RWPE1 (cell line): Measurements from ENCODE around the gene GHRL.

Experiments used
- CTCF ChIA-PET: fragments of 350-600 bp; sonication (Branson Sonifier 250); formaldehyde crosslinking; extraction: SDS; loops from one replicate; lab custom pipeline; 2021; lab: Yijun Ruan, JAX
- POLR2A ChIA-PET: fragments of 400-600 bp; formaldehyde crosslinking; extraction: SDS; loops from one replicate; lab custom pipeline; 2020; ENCODE audit warnings: antibody characterized with exemption; ENCODE audit not compliant: low non-redundant PET; lab: Yijun Ruan, JAX
- DNase-seq: peaks from one replicate; pipeline ENCODE4 v3.0.0; 2012; ENCODE audit warnings: low spot score
- H3K27ac ChIP-seq: fragments of 450-650 bp; 2 replicates; pipeline ENCODE4 v1.5.1; 2017
- TF ChIP-seq, protein P1 (sequence below): fragments of 450-650 bp; conservative IDR thresholded peaks from 2 replicates; pipeline ENCODE4 v1.5.1; 2017; ENCODE audit warnings: low read depth, mild to moderate bottlenecking

GHRL gene

DNA sequence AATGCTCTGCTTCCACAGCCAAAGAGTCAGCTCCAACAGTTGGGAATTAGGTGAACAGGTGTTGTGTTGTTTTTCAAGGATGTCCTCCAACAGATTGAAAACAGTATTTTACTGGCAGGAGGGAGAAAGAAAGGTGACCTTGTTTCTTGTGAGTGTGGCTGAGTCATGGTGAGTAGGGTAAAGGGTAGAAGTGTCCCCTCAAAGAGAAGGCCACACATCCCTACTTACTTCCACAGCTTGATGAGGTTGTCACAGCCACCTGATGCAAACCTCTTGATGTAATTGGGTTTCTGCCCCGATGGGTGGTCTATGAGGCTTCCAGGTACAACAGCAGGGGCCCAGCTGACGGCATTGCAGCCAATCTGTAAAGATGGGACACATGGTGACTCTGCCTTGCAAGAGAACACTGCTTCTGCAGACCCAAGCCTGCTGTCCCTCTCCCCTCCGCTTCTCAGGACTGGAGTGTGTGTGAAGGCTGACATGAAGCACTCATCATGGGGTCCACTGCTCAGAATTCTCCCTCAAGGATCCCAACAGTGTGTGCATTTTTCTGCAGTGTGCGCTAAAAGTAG, 12.7 kb upstream of the GHRL start:
- no peak for DNase-seq
- H3K27ac ChIP-seq, result no peak overlapping the region
- TF ChIP-seq, protein P1, sequence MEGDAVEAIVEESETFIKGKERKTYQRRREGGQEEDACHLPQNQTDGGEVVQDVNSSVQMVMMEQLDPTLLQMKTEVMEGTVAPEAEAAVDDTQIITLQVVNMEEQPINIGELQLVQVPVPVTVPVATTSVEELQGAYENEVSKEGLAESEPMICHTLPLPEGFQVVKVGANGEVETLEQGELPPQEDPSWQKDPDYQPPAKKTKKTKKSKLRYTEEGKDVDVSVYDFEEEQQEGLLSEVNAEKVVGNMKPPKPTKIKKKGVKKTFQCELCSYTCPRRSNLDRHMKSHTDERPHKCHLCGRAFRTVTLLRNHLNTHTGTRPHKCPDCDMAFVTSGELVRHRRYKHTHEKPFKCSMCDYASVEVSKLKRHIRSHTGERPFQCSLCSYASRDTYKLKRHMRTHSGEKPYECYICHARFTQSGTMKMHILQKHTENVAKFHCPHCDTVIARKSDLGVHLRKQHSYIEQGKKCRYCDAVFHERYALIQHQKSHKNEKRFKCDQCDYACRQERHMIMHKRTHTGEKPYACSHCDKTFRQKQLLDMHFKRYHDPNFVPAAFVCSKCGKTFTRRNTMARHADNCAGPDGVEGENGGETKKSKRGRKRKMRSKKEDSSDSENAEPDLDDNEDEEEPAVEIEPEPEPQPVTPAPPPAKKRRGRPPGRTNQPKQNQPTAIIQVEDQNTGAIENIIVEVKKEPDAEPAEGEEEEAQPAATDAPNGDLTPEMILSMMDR, result no peak
- CTCF ChIA-PET, result interaction anchor here (0.6 kb wide), 1 partner anchor 468 kb away, joined by 6 read pairs; no protein-coding TSS in a partner anchor
- POLR2A ChIA-PET, result no interaction called here

DNA sequence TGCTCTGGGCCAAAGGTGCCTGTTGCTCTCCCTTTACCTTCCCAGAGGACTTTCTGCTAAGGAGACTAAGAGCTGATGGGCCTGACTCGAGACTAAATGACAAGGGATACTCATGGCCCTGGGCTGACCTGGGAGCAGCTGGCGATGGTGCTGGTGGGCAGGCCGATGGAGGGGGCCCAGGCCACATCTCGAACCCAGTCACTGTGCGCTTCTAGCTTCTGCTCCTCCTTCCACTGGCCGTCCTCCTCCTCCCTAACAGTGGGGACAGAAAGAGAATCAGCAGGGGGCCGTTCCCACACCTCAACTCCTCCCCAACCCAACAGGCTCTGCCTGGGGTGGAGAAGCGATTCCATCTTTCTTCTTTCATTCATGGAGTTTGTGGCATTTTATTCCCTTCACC, 12.2 kb upstream of the GHRL start:
- DNase-seq, result no peak
- TF ChIP-seq, protein P1, result no peak
- H3K27ac ChIP-seq, result no peak overlapping the region
- ChIA-PET POLR2A (no interaction called here), CTCF (interaction anchor here (0.6 to 0.7 kb wide), 2 partner anchors 468 to 896 kb away, joined by 3 to 6 read pairs; no protein-coding TSS in a partner anchor)

DNA sequence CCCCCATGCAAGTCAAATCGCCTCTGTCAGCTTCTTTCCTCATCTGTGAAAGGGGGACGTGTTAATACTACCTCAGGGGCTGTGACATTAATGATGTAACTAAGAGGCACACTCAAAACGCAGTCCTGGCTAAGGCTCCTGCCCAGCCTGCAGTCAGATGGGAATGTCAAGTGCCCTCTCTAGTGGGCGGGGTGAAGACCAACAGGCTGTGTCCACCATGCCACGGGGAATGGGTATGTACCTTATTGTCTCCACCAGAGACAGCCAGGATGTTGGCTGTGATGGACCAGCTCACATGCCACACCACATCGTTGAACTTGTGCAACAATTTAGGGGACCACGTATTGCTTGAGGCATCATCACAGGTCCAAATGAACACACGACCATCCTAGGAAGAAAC, 11.0 kb upstream of the GHRL start:
- CTCF ChIA-PET, result interaction anchor here (0.7 kb wide), 1 partner anchor 18 kb away, joined by 3 read pairs; no protein-coding TSS in a partner anchor

DNA sequence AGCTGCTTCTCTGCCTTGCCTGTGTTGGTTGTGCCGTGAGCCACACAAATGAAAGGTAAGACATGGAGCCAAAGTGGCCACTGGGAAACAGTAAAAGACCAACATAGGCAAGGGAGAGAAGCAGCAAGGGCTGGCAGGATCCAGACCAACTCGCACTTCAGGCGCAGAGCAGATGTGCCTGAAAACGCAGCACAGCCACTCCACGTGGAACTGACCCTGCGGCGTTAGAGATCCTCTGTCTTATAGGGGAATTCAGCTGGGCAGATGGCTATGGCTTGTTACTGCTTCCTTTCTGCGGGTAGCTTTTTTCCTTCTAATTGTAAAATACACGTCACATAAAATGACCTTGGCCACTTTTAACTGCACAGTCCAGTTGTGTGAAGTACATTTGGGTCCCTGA, 10.4 kb upstream of the GHRL start:
- H3K27ac ChIP-seq, result no peak overlapping the region
- ChIA-PET CTCF (interaction anchor here (0.7 kb wide), 2 partner anchors 19 to 22 kb away, joined by 3 read pairs; no protein-coding TSS in a partner anchor), POLR2A (no interaction called here)
- no peak for DNase-seq
- TF ChIP-seq, protein P1, result no peak

More for the DNA sequence above, 11.0 kb upstream of the GHRL start:
- TF ChIP-seq, protein P1, result no peak
- POLR2A ChIA-PET, result no interaction called here
- no peak overlapping the region for H3K27ac ChIP-seq
- DNase-seq, result no peak

- DNase-seq, result no peak
- TF ChIP-seq, protein P1, result no peak
- H3K27ac ChIP-seq, result no peak overlapping the region
- POLR2A ChIA-PET, result no interaction called here
- CTCF ChIA-PET, result no interaction called here
Measured at GRCh38 chr3:10300087-10300486, 7.3 kb upstream of the GHRL start.

GRCh38 chr3:10299679-10300078, 6.9 kb upstream of the GHRL start:
- no peak overlapping the region for H3K27ac ChIP-seq
- POLR2A ChIA-PET, result no interaction called here
- DNase-seq, result no peak
- CTCF ChIA-PET, result no interaction called here
- TF ChIP-seq, protein P1, result no peak
